Coronary artery (tissue), 2 donors: ENCODE measurements around the gene CKAP2L.

ENCODE experiments used
- DNase-seq: peaks from one replicate; pipeline ENCODE4 v3.0.0-alpha.2; 2017; ENCODE audit warnings: low spot score
- H3K27ac ChIP-seq, 2 donors: fragments of 200-600 bp; sonication (generic); one replicate each; pipeline ENCODE4 v1.5.1; 2016 to 2019
- H3K4me3 ChIP-seq: fragments of 200-600 bp; sonication (generic); 2 replicates; pipeline ENCODE4 v1.5.1; 2016; ENCODE audit warnings: mild to moderate bottlenecking, moderate library complexity
- CTCF ChIP-seq: fragments of 200-600 bp; sonication (generic); IDR thresholded peaks from one replicate; pipeline ENCODE4 v1.5.1; 2019; ENCODE audit warnings: antibody characterized with exemption

The CKAP2L gene

GRCh38 chr2:112764071-112765044, at the start of gene CKAP2L:
Gene CKAP2L (minus strand): TSS chr2:112764609. CDS start chr2:112764598, 11 bp downstream.
- peak; percentile 95 for DNase-seq
- peak within 1 kb of the TSS in 1 of 2 donors; percentile 45 for H3K27ac ChIP-seq
- no peak for TF ChIP-seq CTCF
- peak within 1 kb of the TSS; percentile 92 for H3K4me3 ChIP-seq

- no peak for DNase-seq
- Histone ChIP-seq H3K4me3 (no peak overlapping the region), H3K27ac (no peak overlapping the region)
- TF ChIP-seq CTCF: no peak
These were observed 49.0 kb upstream of the CKAP2L start for GRCh38 chr2:112813280-112813966.

GRCh38 chr2:112812318-112813267, 48.2 kb upstream of the CKAP2L start:
- no peak for TF ChIP-seq CTCF
- Histone ChIP-seq H3K4me3 (no peak overlapping the region), H3K27ac (no peak overlapping the region)
- DNase-seq: no peak

- no peak overlapping the region for H3K27ac ChIP-seq
These were observed 47.5 kb upstream of the CKAP2L start for GRCh38 chr2:112811841-112812306.

GRCh38 chr2:112811276-112811831, 46.9 kb upstream of the CKAP2L start:
- no peak for DNase-seq
- Histone ChIP-seq H3K4me3 (no peak overlapping the region), H3K27ac (no peak overlapping the region)
- no peak for TF ChIP-seq CTCF

More at GRCh38 chr2:112811841-112812306, 47.5 kb upstream of the CKAP2L start:
- TF ChIP-seq CTCF: no peak
- H3K4me3 ChIP-seq: no peak overlapping the region
- no peak for DNase-seq

GRCh38 chr2:112809112-112809511, 44.7 kb upstream of the CKAP2L start:
- no peak for DNase-seq
- H3K4me3 ChIP-seq: no peak overlapping the region
- no peak for TF ChIP-seq CTCF
- no peak overlapping the region for H3K27ac ChIP-seq
